ENCODE measurements around the gene MYO3A.

Gene MYO3A

DNA sequence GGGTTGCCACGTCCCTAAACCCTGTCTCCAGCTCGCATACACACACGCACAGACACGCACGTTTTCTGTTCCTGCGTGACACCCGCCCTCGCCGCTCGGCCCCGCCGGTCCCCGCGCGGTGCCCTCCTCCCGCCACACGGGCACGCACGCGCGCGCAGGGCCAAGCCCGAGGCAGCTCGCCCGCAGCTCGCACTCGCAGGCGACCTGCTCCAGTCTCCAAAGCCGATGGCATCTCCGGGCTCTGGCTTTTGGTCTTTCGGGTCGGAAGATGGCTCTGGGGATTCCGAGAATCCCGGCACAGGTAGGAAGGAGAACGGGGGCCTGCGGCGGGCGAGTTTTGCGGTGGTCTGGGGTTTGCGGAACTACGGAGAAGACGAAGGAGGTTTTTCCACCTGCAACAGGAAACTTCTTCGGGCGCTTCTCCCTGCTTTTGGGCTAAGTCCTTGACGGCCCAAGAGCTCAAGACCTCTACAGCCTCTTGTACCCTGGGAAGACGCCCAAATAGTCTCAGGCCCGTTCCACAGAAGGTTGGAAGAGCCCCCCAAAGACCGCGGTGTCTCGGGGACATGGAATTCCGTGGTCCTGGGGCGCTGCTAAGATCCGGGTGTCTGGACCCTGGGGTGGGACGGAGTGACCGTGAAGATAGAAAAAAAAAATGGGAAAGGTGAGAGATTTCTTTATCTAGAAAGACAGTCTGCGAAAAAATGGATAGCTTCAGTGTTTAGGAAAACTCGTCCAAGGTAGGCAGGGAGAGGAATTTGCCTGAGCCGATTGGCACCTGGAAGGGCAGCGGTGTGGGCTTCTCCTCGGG lies 282.8 kb downstream of the MYO3A start, which contains the start of gene GAD2:
GAD2 (plus strand) TSS at position 190 of the 811 bp plus-strand sequence; CDS start at position 226, 36 bp downstream.
- peak; percentile 13 for DNase-seq

DNA sequence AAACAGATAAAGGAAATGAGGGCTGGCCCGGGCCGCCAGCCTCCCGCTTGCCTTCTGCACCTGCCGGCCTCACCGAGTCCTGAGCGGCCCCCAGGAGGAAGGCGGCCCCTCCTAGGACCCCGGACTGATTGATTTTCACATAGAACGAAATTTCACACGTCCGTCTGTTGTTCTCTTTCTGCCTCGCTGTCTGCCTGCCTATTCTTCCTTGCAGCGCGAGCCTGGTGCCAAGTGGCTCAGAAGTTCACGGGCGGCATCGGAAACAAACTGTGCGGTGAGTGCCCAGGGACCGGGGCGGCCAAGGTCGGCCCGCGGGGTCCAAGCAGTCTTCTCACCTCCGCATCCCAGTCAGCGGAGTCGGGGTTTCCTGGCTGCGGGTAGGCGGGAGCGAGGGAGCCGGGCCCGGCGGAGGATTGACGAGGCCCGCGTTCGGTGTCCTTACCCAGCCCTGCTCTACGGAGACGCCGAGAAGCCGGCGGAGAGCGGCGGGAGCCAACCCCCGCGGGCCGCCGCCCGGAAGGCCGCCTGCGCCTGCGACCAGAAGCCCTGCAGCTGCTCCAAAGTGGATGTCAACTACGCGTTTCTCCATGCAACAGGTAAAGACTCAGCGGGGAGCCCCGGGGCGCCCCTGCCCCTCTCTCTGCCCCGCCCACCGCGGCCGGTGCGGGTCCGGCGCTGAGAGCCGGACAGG lies 283.5 kb downstream of the MYO3A start:
- peak; percentile 14 for DNase-seq

DNA sequence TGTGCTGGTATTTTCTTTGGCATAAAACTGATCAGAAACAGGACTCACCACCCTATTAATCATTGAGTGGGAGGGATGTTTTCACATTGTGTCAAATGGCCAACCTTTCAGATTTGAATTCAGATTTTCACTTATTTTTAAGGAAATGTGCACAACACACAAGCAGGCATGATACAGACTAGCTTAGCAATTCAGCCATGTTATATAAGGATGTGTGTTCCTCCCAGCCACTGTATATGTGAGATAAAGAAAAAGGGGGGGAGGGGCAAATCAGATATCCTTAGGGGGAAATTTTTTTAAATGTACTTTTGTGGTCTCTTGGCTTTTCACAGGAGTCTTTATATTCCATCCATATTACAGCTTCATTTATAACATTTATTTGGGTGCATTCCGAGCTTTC lies 285.6 kb downstream of the MYO3A start:
- no peak for DNase-seq

DNA sequence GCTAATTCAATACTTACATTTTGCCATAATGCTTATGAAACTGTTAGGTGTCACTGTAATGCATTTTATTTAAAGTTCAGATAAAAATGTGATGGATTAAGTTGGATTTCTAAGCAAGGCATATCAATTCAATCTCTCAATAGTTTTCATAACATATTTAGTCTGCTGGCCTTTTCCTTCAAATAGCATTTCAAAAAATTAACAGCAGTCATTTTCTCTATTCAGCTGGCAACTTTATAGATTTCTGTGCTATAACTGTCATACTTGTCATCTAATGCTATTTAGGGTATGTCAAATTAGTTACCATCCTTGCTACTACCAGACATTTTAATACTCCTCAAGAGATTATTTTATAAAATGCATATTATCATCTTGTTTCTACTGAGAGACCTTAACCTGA lies 286.9 kb downstream of the MYO3A start:
- no peak for DNase-seq

DNA sequence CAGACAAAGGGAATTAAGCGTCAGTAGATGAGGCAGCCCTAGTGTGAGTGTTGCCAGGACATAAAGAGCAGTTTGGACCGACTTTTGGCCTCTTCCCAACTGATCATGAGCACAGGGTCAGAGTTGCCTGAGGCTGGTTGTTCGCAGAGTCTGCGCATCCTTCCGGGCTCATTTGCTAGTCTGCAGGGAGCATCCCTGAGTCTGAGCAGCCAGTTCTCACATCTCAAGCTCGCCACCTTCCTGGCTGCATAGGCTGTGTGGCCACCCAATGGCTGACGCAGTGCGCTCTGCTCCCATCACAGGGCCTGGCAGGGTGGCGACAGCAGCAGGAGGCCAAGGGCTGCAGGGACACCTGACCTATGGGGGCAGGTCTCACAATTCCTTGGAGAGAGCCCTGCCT lies 287.5 kb downstream of the MYO3A start:
- no peak for DNase-seq

DNA sequence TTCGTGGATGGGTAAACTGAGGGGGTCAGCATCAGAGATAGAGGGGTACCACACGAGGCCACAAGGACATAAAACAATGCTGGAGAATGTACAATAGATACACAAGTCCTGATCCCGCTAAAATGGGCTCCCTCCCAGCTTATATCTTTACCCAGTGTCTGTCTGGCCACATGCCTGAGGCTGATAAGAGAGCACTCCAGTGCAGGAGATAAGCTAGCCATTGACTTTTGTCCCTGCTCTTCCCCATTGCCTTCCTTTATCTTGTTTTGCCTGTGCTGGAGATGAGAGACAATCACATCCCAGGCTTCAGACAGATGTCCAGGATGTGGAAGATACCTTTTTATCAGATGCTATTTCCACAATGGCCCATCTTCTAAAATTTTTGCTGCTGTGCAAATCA lies 288.5 kb downstream of the MYO3A start:
- DNase-seq: no peak

DNA sequence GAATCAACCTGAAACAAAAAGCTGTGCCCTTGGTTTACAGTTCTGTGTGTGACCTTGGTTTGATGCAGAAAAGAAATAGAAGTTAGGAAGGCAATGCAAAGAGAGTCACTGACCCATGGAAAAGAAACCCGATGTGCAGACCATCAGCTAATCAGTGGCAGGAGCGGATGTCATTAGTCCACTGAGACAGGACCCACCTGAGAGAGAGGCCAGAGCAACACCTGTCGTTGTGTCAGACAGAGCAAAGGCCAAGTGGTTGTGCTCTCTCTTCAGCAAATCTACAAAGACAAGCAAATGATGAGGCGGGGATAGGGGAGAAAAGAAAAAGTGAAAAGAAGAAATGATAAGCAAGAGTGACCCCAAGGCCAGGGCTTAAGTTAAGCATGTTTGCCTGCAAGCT lies 291.3 kb downstream of the MYO3A start:
- DNase-seq: no peak

DNA sequence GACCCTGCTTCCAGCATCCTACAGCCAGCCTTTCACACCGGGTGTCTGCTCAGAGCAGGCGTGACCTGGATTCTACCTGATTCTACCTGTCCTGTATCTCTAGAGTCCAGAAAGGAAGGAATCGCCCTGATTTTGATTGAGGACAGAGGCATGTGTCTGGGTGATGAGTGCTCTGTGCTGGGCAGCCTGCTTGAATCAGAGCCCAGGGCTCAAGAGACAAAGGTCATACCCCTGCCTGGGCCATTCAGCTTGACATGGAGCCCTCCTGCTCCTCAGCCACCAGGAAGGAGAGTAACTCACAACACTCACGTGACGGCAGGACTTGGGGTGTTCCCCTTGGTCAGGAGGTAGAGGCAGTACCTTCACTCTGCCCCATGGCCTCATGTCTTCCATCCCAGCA lies 293.8 kb downstream of the MYO3A start:
- DNase-seq: no peak

DNA sequence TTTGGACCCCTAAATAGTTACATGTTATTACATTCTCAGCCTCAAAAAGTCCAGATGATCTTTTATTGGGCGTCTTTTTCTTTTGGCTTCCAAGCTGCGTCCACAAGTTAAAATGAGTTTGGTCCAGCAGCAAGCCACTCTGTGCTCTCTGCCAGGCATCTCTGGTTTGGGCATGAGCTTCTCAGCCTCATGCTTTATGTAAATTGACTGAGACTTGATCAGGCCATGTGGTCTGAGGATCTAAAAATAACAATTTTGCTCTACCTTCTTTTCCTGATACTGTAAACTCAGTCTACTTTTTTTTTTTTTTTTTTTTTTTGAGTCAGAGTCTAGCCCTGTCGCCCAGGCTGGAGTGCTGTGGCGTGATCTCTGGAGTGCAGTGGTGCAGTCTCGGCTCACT lies 298.1 kb downstream of the MYO3A start:
- DNase-seq: no peak

DNA sequence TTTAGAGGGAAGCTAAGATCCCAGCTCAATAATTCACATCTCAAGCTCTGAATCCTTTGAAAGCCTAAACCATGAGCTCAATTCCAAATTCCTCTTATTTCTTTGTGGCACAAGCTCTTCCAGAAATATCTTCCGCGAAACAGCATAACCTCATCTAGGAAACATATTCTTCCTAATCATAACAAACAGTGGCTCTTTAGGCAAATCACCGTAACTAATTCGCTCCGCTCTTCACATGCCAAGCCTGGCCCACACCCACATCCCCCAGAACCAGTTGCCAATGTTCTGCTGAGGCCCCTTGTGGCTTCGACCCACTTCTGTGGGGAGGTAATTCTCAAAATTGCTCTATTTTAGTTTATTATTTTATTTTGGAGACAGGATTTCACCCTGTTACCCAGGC lies 301.7 kb downstream of the MYO3A start:
- DNase-seq: no peak

DNA sequence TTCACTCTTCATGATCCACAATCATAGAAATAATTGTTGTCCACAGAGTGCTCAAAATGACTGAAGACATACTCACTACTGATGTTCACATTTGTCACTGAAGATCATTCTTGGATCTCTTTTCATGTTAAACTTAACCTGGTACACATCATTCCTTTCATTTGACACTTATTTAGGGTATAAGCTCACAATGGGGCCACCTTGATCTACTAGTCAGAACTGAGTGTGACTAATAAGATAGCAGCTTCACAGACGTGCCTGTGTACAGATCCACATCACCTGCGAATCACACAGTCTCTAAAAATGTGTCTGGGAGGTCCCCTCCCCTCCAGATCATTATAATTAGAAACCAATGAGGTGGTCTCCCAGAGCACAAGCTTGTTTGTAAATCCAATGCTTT lies 304.3 kb downstream of the MYO3A start:
- no peak for DNase-seq

DNA sequence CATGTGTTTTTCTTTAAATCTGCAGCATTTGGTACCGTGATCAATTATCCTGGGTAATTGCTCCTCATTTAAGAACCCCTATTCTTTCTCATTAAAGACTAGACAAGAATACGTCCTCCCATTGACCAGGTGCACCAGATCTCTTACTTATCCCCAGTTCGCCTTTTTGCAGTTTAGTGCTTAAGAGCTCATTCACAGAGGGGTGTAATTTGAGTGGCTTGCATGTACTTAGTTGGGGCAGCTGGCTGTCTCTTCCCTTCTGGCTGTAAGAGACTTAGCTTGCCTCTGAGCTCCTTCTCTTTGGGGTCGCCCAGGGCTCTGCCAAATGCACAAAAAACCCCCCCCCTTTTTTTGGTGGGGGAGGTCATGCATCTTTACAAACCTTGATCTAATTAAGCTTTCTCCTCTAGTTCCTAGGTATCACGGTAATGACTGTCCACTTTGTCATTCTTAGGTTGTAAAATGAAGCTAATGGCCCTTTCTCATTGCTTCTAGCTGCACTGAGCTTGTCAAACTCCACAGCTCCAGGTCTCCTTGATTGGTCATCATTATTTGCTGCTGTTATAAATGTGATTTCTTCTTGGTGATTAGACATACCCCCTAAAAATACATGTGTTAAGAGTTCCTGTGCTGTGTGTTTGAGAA lies 308.8 kb downstream of the MYO3A start:
- DNase-seq: peak; percentile 67

DNA sequence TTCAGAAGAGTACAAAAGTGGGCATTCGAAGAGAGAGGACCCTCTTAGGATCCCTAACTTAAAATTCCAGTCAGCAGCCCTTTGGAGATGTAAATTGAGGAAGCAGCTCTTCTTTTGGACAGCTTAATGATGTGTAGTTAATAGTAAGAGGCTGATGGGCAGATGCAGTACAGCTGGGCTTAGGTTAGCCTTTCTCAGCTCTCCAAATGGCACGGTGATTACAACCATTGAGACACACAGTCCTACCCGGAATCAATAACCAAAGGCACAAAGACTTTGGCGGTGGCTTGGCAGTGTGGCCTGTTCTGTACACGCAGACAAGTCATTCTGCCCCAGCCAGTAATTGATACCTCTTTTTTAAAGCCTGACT lies 309.3 kb downstream of the MYO3A start:
- no peak for DNase-seq

DNA sequence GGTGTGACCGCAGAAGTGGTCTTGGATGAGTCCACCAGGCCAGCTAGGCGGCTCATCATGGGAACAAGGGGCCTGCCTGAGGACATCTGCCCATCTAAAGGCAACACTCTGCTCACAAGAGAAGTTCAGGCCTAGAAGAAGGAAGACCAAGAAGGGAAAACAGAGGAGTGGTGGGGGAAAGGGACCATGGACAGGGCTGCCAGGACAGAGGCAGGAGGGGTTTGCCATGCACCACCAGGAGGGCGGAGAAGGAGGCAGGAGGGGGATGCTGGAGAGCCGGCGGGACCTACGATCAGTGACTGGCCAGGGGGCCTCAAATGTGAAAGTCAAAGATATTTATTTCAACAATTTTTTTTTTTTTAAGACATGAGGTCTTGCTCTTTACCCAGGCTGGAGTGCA lies 315.7 kb downstream of the MYO3A start:
- DNase-seq: no peak

DNA sequence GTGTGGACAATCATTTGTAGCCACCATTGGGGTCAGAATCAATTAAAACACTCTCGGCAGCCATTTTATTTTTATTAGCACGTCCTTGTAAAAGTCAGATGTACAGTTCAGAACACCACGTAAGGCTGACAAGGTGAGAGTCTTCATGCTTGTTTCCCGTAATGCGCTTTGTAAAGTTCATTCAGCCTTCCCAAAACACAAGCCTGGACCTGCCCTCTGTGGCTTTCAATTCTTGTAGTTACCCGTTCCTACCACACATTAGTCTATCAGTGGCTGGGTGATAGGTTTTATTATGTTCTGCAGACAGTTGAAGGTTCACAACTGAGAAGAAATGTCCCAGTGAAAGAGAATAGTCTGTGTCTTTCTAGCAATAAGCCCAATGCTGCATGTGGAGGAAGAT lies 317.9 kb downstream of the MYO3A start:
- DNase-seq: no peak

DNA sequence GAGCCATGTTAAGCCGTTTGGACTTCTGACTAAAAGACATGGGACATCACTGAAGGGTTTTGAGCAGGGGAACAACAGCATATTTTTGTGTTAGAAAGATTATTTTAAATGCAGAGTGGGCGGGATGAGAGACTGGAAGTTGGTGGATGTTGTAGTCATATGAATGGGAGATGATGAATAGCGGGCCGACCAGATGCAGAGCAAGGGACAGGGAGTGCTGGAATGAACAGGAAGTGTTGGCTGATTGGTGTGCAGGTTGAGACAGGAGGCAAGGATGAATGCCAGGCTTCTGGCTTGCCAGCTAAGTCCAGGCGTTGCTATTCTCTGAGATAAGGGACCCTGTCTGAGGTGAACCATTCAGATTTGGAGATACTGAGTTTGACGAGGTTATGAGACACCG lies 320.6 kb downstream of the MYO3A start:
- DNase-seq: no peak

DNA sequence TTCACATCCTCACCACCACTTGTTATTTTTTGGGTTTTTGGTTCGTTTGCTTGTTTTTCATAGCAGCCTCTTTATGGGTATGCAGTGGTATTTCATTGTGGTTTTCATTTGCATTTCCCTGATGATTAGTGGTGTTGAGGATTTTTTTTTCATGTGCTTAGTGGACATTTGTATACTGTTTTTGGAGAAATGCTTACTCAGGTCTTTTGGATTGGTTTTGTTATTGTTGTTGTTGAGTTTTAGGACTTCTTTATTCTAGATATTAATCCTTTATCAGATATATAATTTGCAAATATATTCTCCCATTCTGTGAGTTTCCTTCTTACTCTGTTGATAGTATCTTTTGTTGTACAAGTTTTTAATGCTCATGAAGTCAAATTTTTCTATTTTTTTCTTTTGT lies 325.3 kb downstream of the MYO3A start:
- no peak for DNase-seq
